Islet of Langerhans (tissue), 1 donor: ENCODE measurements around the gene CDH24.

ENCODE experiments used
- FAIRE-seq: peaks from one replicate; lab custom pipeline; 2011; peaks lifted over from hg19 to GRCh38; lab: Jason Lieb, UNC

Gene CDH24

GRCh38 chr14:23091294-23092225, 34.2 kb upstream of the CDH24 start:
- no peak for FAIRE-seq

GRCh38 chr14:23090254-23090636, 32.9 kb upstream of the CDH24 start:
- no peak for FAIRE-seq

GRCh38 chr14:23089498-23090253, 32.4 kb upstream of the CDH24 start:
- FAIRE-seq: no peak

DNA sequence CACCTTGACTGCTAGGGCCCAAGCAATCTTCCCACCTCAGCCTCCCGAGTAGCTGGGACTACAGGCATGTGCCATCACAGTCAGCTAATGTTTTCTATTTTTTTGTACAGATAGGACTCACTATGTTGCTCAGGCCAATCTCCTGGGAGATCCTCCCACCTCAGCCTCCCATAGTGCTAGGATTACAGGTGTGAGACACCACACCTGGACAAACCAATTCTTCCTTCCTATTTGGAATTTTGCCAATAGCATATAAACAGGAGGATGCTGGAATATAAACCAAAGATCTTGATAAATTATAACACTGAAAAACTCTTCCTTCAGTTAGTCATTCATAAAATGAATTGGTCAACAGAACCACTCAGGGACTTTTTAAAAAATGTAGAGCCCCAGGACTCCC, 29.2 kb upstream of the CDH24 start:
- FAIRE-seq: no peak

GRCh38 chr14:23085458-23085857, 28.1 kb upstream of the CDH24 start:
- FAIRE-seq: no peak

- no peak for FAIRE-seq
Measured at GRCh38 chr14:23080474-23080873, 23.2 kb upstream of the CDH24 start.

DNA sequence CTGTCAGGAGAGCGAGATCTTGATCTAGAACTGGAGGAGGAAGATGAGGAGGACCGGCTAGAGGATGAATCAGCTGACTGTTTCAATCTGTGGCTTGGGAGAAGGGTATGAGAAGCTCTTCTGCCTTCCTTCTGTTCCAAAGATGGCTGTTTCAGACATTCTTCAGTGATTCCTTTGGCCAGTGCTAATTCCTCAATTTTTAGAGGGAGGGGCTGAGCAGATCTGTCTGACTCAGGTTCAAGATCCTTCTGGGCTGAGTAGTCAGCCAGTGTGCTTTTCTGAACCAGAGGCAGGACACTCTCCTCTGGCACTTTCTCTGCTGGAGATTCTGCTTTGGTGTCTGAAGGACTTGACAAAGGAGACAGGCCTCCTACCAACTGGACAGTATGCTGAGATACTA, 22.4 kb upstream of the CDH24 start:
- no peak for FAIRE-seq

- no peak for FAIRE-seq
Measured at GRCh38 chr14:23078692-23079116, 21.4 kb upstream of the CDH24 start.

DNA sequence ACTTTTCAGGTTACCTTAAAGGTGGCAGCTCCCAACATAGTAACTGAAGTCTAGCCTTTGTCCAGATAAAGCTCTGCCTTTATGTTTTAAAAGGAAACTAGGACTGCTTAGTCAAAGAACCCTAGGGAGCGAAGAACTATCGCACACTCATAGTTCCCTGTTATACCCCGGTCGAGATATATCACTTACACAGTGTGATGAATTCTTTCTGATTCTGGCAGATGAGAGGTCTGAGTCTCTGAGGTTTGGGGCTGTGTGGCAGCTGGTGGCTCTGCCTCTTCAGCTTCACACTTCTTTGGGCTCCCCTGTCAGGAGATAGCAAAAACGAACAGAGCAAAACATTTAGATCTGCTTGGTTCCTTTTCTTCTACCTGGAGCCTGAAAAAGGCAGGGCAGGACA, 20.6 kb upstream of the CDH24 start:
- FAIRE-seq: no peak

DNA sequence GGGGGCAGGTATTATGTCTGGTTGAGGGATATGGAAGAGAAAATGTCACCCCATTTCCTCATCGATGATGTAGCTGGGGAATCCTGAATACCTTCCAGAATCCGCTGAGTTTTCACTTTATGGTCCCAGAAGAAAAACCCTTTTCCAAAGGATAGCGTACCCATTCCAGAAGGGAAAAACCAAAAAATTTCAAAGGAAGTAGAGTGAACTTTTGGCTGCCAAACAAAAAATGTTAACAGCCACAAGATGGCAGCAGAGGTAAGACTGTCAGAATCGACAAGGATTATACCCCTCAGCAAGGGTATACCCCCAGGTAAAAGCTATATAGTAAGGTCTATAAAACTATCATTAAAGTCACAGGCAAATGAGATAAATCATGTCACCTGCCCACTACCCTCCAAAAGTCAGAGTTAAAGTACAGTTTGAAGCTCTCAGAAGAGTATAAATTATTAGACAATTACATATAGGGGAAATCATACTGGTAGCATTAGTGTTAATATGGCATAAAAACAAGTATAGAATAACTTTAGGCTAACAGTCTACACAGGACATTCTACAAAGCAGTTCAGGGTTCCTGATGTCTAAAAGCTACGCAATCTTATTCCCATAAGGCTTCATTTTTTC, 19.6 kb upstream of the CDH24 start:
- FAIRE-seq: peak; percentile 17

GRCh38 chr14:23074906-23075305, 17.6 kb upstream of the CDH24 start:
- FAIRE-seq: no peak

DNA sequence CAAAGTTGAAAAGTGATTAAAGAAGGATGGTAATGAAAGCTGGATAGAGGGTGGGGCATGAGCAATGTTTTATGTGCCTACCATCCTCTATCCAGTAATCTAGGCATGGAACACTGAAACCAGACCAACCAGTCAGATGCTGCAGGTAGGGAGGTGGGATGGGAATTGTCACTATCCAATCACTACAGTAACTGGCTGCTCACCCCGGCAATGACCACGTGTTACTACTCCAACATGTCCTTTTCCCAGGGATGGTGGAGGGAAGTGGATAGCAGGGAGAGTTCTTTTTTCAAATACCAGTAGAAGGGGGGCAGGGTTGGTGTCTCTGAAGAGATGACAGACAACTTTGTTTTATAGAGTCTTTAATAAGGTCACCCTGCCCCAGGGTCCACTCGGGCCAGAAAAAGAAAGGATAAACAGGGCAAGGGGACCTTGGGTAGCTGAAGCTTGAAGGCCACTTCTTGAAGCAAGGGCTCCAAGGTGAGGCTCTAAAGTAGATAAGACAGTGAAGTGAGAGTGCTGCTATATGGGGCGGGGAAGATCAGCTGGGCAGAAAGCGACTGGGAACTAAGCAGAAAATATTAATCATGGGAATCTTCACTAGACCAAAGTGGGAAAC, 14.7 kb upstream of the CDH24 start:
- FAIRE-seq: no peak

DNA sequence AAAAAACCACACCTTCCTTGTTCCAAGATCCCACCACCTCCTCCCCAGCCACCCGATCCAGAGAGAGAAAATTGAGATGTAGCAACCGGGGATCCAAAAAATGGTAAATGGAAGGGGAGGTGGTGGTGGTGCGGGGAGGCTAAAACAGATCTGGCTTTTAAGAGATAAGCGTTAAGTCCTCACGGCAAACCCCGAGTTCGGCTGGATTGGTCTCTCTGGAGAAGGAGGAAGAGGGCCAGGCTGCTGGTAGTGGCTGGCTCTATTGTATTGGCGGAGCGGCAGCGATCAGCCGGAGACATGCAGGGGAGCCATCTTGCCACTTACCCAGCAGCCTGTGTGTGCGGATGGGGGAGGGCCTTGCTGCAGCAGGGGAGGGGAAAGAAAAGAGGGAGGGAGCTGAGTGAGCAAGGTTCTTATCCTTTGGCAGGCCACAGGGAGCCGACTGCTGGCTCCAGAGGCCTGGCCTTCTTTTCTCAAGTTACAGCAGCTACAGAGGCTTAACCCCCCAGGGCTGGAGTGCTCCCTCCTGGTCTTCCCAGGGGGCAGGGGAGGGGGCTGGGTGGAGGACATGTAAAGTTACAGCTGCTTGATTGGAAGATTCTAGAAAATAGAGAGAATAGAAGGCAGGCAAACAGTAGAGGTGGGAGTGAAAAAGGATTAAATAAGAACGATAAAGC, 14.1 kb upstream of the CDH24 start:
- no peak for FAIRE-seq

DNA sequence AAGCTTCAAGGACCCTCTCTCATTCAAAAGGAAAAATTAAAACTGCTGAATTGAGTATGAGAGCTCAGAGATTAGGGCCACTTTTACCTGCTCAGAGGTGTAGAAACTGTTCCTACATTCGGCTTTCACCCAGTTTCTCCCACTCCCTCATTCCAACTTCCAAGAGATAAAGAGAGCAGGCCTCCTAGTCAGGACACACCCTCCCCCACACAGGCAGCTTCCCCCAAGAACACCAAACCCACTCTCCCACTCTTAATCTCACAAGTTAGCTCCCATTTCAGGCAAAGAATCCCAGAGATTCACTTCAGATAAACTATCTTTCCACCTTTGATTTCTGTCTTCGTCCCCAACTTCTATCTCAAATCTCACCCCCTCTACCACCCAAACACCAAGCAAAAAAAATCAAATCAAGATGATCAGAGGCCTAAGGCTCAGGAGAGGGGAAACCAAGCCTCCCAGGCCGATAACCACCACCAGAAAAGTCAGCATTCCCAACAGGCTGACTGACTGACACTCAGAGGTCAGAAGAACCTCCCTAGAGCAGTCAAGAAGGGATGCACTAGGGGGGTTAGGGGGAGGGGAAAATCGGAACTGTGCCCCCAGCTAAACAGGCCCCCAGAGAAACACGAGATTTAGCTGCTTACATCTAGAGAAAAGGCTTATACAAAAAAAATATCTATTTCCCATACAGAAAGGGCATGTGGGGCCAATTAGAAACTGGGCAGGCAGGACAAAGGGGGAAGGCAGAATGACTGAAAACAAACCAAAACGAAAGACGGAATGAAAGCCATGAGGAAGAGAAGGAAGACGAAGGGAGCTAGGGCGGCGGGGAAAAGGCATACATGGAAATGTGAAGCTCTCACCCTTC, 13.2 kb upstream of the CDH24 start:
- no peak for FAIRE-seq

GRCh38 chr14:23069413-23069806, 12.1 kb upstream of the CDH24 start:
- no peak for FAIRE-seq

DNA sequence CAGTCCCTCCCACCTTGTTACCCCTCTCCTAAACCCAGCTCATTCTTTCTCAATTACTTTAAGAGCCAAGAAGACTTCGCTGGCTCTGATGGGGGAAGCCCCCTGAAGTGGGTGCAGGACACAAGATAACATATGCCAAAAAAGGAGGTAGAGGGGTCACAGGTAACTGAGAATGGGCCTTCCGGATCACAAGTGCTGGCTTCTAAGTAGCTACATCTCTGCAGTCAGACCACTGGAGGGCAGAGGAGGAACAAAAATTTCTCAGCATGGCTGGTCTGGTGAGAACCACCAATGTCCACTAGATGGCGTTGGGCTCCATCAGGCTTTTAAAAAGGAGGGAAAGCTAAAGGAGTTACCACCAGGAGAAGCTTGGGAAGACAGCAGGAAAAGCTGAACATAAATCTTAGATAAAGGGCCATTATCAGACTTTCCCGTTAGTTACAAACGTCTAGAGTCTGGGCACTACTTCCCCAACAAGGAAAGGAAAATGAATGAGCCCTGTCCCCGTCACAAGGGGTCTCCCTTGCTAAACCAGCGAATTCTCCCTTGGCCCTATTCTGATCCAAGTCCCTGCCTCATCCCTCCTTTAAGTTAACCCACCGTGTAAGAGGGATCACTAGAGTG, 11.6 kb upstream of the CDH24 start:
- FAIRE-seq: peak; percentile 21

GRCh38 chr14:23067847-23068788, 10.8 kb upstream of the CDH24 start:
- no peak for FAIRE-seq

DNA sequence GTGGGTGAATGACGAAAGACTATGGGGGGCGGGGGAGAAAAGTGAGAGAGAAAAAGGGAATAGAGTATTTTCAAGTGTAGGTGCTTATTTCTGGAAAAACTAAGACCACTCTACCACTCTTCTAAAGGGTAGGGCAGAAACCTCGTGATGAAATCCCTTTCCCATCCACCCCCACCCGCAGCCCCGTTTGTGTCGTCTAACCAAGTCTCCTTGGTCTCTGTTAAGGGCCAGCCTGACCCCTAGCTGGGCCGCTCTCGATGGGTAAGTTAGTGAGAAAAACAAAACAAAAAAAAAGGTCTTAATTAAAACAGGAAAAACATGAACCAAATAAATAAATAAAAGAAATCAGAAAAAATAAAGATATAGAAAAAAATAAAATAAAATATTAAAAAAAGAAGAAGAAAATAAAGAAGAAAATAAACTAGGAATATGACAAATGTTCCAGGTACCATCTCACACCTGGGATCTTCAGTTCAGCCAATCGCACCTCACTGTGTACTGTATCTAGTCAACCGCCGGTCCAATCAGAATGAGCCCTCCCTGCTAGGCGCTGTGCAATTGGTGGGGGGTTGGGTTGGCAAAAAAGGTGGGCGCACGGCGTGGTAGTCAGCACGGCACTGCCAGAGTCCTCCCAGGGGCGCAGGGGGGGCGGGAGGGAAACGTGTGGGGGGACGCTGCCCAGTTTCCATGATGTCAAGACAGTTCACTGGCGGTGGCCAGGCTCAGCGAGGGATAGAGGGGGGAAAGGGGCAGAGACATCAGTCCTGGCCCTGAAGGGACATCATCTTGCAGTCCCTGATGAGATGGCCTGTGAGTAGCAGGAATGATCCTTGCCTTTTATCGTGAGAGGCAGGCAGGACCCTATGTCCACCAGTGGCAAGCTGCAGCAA, 9.8 kb upstream of the CDH24 start:
- no peak for FAIRE-seq
